ENCODE data around the gene CNTLN. TPM values are rescaled to one million over a fixed set of nuclear protein-coding genes. Genes with fewer than 3 reads are reported as not detected.
"Not testable (repeated sequence)": the region's sequence is repeated elsewhere in the genome, so short reads cannot be mapped to it uniquely, and the experiment has no call there.

CNTLN gene
- total RNA-seq, 1 donor from 2014 or later, result 7.4 TPM

DNA sequence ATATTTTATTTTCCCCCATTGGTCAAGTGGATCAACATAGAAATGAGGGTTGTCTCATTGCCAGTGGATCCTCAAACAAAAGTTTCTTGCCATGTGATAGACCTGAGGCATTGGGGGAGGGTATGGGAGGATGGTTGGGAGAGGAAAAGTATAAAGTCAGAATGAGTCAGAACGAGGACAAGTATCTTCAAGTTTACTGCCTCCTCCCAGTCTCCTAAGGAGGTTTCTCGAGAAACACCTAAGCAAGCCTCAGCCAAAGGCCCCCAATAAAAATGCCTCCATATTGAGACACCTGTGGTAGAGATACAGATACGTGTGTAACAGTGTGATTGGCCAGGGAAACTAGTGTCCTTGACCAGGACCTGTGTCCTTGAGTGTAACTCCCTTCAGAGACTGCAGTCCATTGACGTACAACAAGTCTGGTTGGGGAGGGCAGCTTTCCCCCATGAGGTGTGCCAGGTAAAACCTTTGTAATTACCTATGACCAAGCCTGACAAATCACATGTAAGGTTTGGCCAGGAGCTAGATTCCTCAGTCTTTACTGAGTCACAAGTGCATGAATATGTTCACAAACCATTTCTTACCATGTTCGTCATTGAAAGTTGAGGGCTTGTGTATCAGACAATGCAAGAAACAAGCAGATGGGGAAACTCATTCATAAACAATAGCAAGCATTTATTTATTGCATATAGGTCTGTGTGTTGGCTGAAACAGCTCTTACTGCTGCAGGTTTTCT, 245.5 kb downstream of the CNTLN start:
- no peak overlapping the region for H3K4me3 ChIP-seq
- no peak for ATAC-seq
- no peaks in the 10 kb centered on the region for H3K9me3 ChIP-seq
- TF ChIP-seq, protein P1, sequence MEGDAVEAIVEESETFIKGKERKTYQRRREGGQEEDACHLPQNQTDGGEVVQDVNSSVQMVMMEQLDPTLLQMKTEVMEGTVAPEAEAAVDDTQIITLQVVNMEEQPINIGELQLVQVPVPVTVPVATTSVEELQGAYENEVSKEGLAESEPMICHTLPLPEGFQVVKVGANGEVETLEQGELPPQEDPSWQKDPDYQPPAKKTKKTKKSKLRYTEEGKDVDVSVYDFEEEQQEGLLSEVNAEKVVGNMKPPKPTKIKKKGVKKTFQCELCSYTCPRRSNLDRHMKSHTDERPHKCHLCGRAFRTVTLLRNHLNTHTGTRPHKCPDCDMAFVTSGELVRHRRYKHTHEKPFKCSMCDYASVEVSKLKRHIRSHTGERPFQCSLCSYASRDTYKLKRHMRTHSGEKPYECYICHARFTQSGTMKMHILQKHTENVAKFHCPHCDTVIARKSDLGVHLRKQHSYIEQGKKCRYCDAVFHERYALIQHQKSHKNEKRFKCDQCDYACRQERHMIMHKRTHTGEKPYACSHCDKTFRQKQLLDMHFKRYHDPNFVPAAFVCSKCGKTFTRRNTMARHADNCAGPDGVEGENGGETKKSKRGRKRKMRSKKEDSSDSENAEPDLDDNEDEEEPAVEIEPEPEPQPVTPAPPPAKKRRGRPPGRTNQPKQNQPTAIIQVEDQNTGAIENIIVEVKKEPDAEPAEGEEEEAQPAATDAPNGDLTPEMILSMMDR (IDR thresholded peaks at IDR 0.05), result no peak
- no peaks in the 10 kb centered on the region for H3K36me3 ChIP-seq
- H3K27me3 ChIP-seq, result no peaks in the 10 kb centered on the region
- no peak for DNase-seq
- H3K4me1 ChIP-seq, result no peaks in the 10 kb centered on the region
- intact Hi-C loops (cut with DNase I), result no loop called here
- H3K27ac ChIP-seq, result no peak overlapping the region

DNA sequence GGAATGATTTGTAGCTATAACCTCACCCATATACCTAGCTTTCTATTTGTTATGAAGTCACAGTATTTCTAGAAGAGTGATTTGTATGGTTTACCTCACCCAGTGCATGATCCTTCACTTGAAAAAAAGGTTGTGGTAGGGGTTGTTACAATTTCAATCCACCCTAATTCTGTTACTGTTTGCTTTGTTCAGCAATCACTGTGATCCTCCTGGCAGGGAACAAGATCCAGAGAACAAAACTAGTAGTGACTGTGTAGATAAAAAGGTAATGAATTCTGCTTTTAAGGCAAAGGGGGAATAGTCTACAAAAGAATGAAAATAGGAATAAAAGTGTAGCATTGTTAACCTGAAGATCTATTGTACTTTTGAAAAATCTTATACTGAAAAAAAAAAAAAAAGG, 252.7 kb downstream of the CNTLN start:
- H3K9me3 ChIP-seq, result no peaks in the 10 kb centered on the region
- TF ChIP-seq, protein P1 (IDR thresholded peaks at IDR 0.05), result no peak
- intact Hi-C loops (cut with DNase I), result no loop called here
- H3K4me3 ChIP-seq, result no peak overlapping the region
- H3K27ac ChIP-seq, result no peak overlapping the region
- no peaks in the 10 kb centered on the region for H3K36me3 ChIP-seq
- ATAC-seq (no peak), DNase-seq (no peak)
- H3K4me1 ChIP-seq, result no peaks in the 10 kb centered on the region
- H3K27me3 ChIP-seq, result no peaks in the 10 kb centered on the region

- Histone ChIP-seq H3K9me3 (no peaks in the 10 kb centered on the region), H3K4me1 (no peaks in the 10 kb centered on the region), H3K27ac (no peak overlapping the region), H3K4me3 (no peak overlapping the region), H3K27me3 (no peaks in the 10 kb centered on the region), H3K36me3 (no peaks in the 10 kb centered on the region)
- intact Hi-C loops (cut with DNase I), result no loop called here
- ATAC-seq (no peak), DNase-seq (no peak)
- TF ChIP-seq, protein P1 (IDR thresholded peaks at IDR 0.05), result no peak
Observed at GRCh38 chr9:17389026-17389425, 254.2 kb downstream of the CNTLN start.

- intact Hi-C loops (cut with DNase I), result no loop called here
- Histone ChIP-seq H3K4me3 (no peak overlapping the region), H3K4me1 (no peaks in the 10 kb centered on the region), H3K9me3 (no peaks in the 10 kb centered on the region), H3K27ac (no peak overlapping the region), H3K27me3 (no peaks in the 10 kb centered on the region), H3K36me3 (no peaks in the 10 kb centered on the region)
- ATAC-seq (no peak), DNase-seq (no peak)
- TF ChIP-seq, protein P1 (IDR thresholded peaks at IDR 0.05), result no peak
Observed at GRCh38 chr9:17394881-17395510, 260.2 kb downstream of the CNTLN start.

DNA sequence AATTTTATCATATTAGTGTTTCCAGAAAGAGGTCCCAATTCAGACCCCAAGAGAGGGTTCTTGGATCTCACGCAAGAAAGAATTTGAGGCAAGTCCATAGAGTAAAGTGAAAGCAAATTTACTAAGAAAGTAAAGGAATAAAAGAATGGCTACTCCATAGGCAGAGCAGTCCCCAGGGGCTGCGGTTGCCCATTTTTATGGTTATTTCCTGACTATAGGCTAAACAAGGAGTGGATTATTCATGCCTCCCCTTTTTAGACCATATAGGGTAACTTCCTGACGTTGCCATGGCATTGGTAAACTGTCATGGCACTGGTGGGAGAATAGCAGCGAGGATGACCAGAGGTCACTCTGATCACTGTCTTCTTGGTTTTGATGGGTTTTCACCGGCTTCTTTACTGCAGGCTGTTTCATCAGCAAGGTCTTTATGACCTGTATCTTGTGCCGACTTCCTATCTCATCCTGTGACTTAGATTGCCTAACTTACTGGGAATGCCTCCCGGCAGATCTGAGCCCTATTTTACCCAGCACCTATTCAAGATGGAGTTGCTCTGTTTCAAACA, 262.4 kb downstream of the CNTLN start:
- intact Hi-C loops (cut with DNase I); H3K27ac ChIP-seq; H3K36me3 ChIP-seq; H3K9me3 ChIP-seq; DNase-seq; H3K4me3 ChIP-seq; H3K27me3 ChIP-seq; ATAC-seq; H3K4me1 ChIP-seq: not testable (repeated sequence)

DNA sequence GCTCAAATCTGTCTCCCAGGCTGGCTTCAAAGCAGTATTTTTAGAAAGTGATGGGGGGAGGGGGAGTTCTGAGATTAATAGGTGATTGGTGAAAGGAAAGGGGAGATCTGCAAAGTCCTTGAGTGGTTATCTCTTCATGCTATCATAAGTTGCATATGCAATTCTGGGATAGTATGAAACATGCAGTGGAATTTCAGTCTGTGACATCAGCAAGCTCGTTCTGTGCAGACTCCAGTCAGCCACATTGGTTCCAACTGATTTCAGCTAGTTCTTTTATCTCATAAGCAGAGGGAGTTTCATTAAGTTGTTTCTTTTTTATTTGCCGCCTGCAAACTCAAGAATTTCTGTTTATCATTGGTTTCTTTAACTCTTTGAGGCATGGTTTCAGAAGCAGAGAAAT, 263.5 kb downstream of the CNTLN start:
- H3K36me3 ChIP-seq, result no peaks in the 10 kb centered on the region
- H3K27ac ChIP-seq, result no peak overlapping the region
- no peaks in the 10 kb centered on the region for H3K4me1 ChIP-seq
- DNase-seq, result no peak
- intact Hi-C loops (cut with DNase I), result no loop called here
- TF ChIP-seq, protein P1 (IDR thresholded peaks at IDR 0.05), result no peak
- no peak for ATAC-seq
- H3K27me3 ChIP-seq, result no peaks in the 10 kb centered on the region
- H3K4me3 ChIP-seq, result no peak overlapping the region
- no peaks in the 10 kb centered on the region for H3K9me3 ChIP-seq

All from upper lobe of right lung (tissue), 1 donor.